Keratinocyte (primary cell): ENCODE measurements around the gene ACAD10.

Experiments
- CTCF ChIP-seq, 3 experiments: IDR thresholded peaks in 1 of 3; conservative IDR thresholded peaks in 1 of 3; optimal IDR thresholded peaks in 1 of 3; 2 replicates in 2 of 3; 3 replicates in 1 of 3; pipeline versions ENCODE3 to v1.5.1; 2011; ENCODE audit warnings: low read length in 3 of 3, mild to moderate bottlenecking in 3 of 3, moderate library complexity in 2 of 3, control low read depth in 1 of 3, inconsistent platforms in 1 of 3; ENCODE audit not compliant: insufficient read depth in 2 of 3; ENCODE audit errors: extremely low read depth in 1 of 3
- EZH2 ChIP-seq: IDR thresholded peaks from one replicate; pipeline ENCODE4 v1.6.1; 2012; ENCODE audit warnings: inconsistent platforms, mild to moderate bottlenecking, low read length, moderate library complexity

- TF ChIP-seq CTCF (optimal IDR thresholded peaks at IDR 0.05 in 1 of 3, IDR thresholded peaks at IDR 0.05 in 1 of 3, conservative IDR thresholded peaks at IDR 0.05 in 1 of 3; ENCODE audit: extremely low read depth in 1 of 3, insufficient read depth in 2 of 3, low read length in 3 of 3): no peak
- TF ChIP-seq EZH2: no peak
These were observed 40.4 kb upstream of the ACAD10 start for GRCh38 chr12:111645433-111645832.
